Liver (tissue), 9 donors: ENCODE measurements around the gene SYNPO2. TPM values are rescaled to one million over a fixed set of nuclear protein-coding genes. Genes with fewer than 3 reads are reported as not detected.
"Not testable (repeated sequence)": the region's sequence is repeated elsewhere in the genome, so short reads cannot be mapped to it uniquely, and the experiment has no call there.

Experiments
- DNase-seq: peaks from one replicate; pipeline ENCODE4 v3.0.0-alpha.2; 2017; ENCODE audit warnings: low spot score
- H3K27ac ChIP-seq, 2 donors: one replicate each; pipeline ENCODE4 v1.7.0; 2013; ENCODE audit warnings: inconsistent platforms in 2 of 2, low read length in 2 of 2, control low read depth in 1 of 2, low read depth in 1 of 2, mild to moderate bottlenecking in 1 of 2
- H3K27me3 ChIP-seq, 4 donors: one replicate each; pipeline versions ENCODE4 v1.6.1 to v1.7.0; 2013; ENCODE audit warnings: low read length in 3 of 4, inconsistent platforms in 1 of 4, mild to moderate bottlenecking in 1 of 4, moderate library complexity in 1 of 4; ENCODE audit not compliant: control insufficient read depth in 4 of 4, insufficient read depth in 4 of 4
- H3K36me3 ChIP-seq, 4 donors: one replicate each; pipeline versions ENCODE4 v1.6.1 to v1.7.0; 2013; ENCODE audit warnings: low read length in 3 of 4, mild to moderate bottlenecking in 3 of 4, low read depth in 1 of 4, moderate library complexity in 1 of 4; ENCODE audit not compliant: control insufficient read depth in 4 of 4, insufficient read depth in 3 of 4
- H3K4me1 ChIP-seq, 4 donors: one replicate each; pipeline versions ENCODE4 v1.6.1 to v1.7.0; 2013; ENCODE audit warnings: low read length in 3 of 4, mild to moderate bottlenecking in 3 of 4, moderate library complexity in 1 of 4; ENCODE audit not compliant: control insufficient read depth in 4 of 4, insufficient read depth in 4 of 4
- H3K4me3 ChIP-seq, 3 donors: one replicate each; pipeline versions ENCODE4 v1.6.1 to v1.7.0; 2013; ENCODE audit warnings: low read length in 3 of 3, control low read depth in 1 of 3, low read depth in 1 of 3, mild to moderate bottlenecking in 1 of 3
- H3K9ac ChIP-seq, 2 donors: one replicate each; pipeline ENCODE4 v1.7.0; 2013; ENCODE audit warnings: low read length in 2 of 2, mild to moderate bottlenecking in 2 of 2, moderate library complexity in 2 of 2, control low read depth in 1 of 2, low read depth in 1 of 2
- H3K9me3 ChIP-seq, 4 donors: one replicate each; pipeline versions ENCODE4 v1.6.1 to v1.7.0; 2013; ENCODE audit warnings: low read length in 3 of 4; ENCODE audit not compliant: control insufficient read depth in 4 of 4
- CTCF ChIP-seq: fragments of 150-350 bp; IDR thresholded peaks from 2 replicates; pipeline ENCODE4 v1.5.1; 2017; ENCODE audit warnings: improper control_type of control experiment, low read depth, low read length; ENCODE audit not compliant: missing input control
- EGR1 ChIP-seq, 2 donors: IDR thresholded peaks; 2 replicates each; pipeline ENCODE4 v1.6.1; 2016 to 2018; ENCODE audit warnings: antibody characterized with exemption in 2 of 2, low read depth in 2 of 2
- FOXA2 ChIP-seq: IDR thresholded peaks from 2 replicates; pipeline ENCODE4 v1.6.1; 2016; ENCODE audit warnings: antibody characterized with exemption
- GABPA ChIP-seq, 2 donors: IDR thresholded peaks in 1 of 2; conservative IDR thresholded peaks in 1 of 2; 2 replicates each; pipeline ENCODE4 v1.6.1; 2016; ENCODE audit warnings: antibody characterized with exemption in 2 of 2, mild to moderate bottlenecking in 1 of 2, moderate library complexity in 1 of 2
- HNF4A ChIP-seq, 2 donors: conservative IDR thresholded peaks; 2 replicates each; pipeline ENCODE4 v1.6.1; 2016; ENCODE audit warnings: antibody characterized with exemption in 2 of 2, mild to moderate bottlenecking in 2 of 2
- HNF4G ChIP-seq: IDR thresholded peaks from 2 replicates; pipeline ENCODE4 v1.6.1; 2016; ENCODE audit warnings: antibody characterized with exemption
- JUND ChIP-seq, 2 donors: IDR thresholded peaks; 2 replicates each; pipeline ENCODE4 v1.6.1; 2016; ENCODE audit warnings: antibody characterized with exemption in 2 of 2
- REST ChIP-seq: IDR thresholded peaks from 2 replicates; pipeline ENCODE4 v1.6.1; 2016; ENCODE audit warnings: antibody characterized with exemption, mild to moderate bottlenecking
- RXRA ChIP-seq, 2 donors: IDR thresholded peaks; 2 replicates each; pipeline ENCODE4 v1.6.1; 2017 to 2018; ENCODE audit warnings: antibody characterized with exemption in 2 of 2, mild to moderate bottlenecking in 1 of 2
- SP1 ChIP-seq: IDR thresholded peaks from 2 replicates; pipeline ENCODE4 v1.6.1; 2018; ENCODE audit warnings: antibody characterized with exemption, mild to moderate bottlenecking
- TAF1 ChIP-seq: conservative IDR thresholded peaks from 2 replicates; pipeline ENCODE4 v1.6.1; 2016; ENCODE audit warnings: antibody characterized with exemption, mild to moderate bottlenecking
- YY1 ChIP-seq: IDR thresholded peaks from 2 replicates; pipeline ENCODE4 v1.6.1; 2016; ENCODE audit warnings: antibody characterized with exemption, mild to moderate bottlenecking
- ZBTB33 ChIP-seq: IDR thresholded peaks from 2 replicates; pipeline ENCODE4 v1.6.1; 2016; ENCODE audit warnings: antibody characterized with exemption
- WGBS: extraction: QIAGEN DNeasy Blood & Tissue Kit; methylation state at CpG from one replicate; pipeline ENCODE4 v1.1.7; 2013; 5-methylcytosine and 5-hydroxymethylcytosine counted together
- polyA plus RNA-seq, 2 donors: library from polyadenylated mRNA; stranded (reverse) in 1 of 2; unstranded in 1 of 2; fragments of 200-250 nt in 1 of 2; fragments of >200 nt in 1 of 2; fragmentation: Nextera tagmentation in 1 of 2; extraction: Ambion mirVana in 1 of 2; gene quantifications; one replicate each; pipeline versions ENCODE4 v1.2.1 to v1.2.3, GENCODE V29; 2013 to 2015
- total RNA-seq, 2 donors: library from RNA; depleted of rRNA; stranded (reverse); fragments of >200 nt; gene quantifications; one replicate each; pipeline ENCODE4 v1.2.3, GENCODE V29; 2014
- donor health status: healthy.
- donor health status: healthy.
- donor health status: healthy.
- donor health status: healthy.
- donor health status: healthy.

Gene SYNPO2
- total and polyA plus RNA-seq, 4 donors: 2.4 to 10.9 (median 3.4) TPM

GRCh38 chr4:119047059-119047458 is 158.4 kb downstream of the SYNPO2 start:
- H3K4me1 ChIP-seq, H3K36me3 ChIP-seq, H3K9ac ChIP-seq, H3K27ac ChIP-seq, H3K4me3 ChIP-seq, H3K27me3 ChIP-seq, DNase-seq, H3K9me3 ChIP-seq: not testable (repeated sequence)
- 85% methylated on average over 5 of the region's 5 CpGs for WGBS

GRCh38 chr4:119048446-119048845 is 159.8 kb downstream of the SYNPO2 start:
- no peak for DNase-seq
- H3K36me3 ChIP-seq: no peaks in the 10 kb centered on the region
- no peaks in the 10 kb centered on the region for H3K9me3 ChIP-seq
- TF ChIP-seq FOXA2 (no peak), GABPA (IDR thresholded peaks at IDR 0.05 in 1 of 2, conservative IDR thresholded peaks at IDR 0.05 in 1 of 2) (no peak), EGR1 (IDR thresholded peaks at IDR 0.05; ENCODE audit: low read depth in 2 of 2) (no peak)
- H3K27ac ChIP-seq: no peak overlapping the region
- no peaks in the 10 kb centered on the region for H3K27me3 ChIP-seq
- H3K4me3 ChIP-seq: no peak overlapping the region
- H3K9ac ChIP-seq: no peak overlapping the region
- no peaks in the 10 kb centered on the region for H3K4me1 ChIP-seq

GRCh38 chr4:119049342-119049741 is 160.7 kb downstream of the SYNPO2 start:
- TF ChIP-seq TAF1 (no peak), YY1 (no peak), REST (no peak), JUND (IDR thresholded peaks at IDR 0.05) (no peak), ZBTB33 (no peak), GABPA (IDR thresholded peaks at IDR 0.05 in 1 of 2, conservative IDR thresholded peaks at IDR 0.05 in 1 of 2) (no peak), HNF4A (conservative IDR thresholded peaks at IDR 0.05) (no peak), CTCF (no peak), SP1 (no peak), HNF4G (no peak), RXRA (IDR thresholded peaks at IDR 0.05) (no peak), EGR1 (IDR thresholded peaks at IDR 0.05; ENCODE audit: low read depth in 2 of 2) (no peak), FOXA2 (no peak)
- DNase-seq: no peak
- no peak overlapping the region for H3K27ac ChIP-seq
- no peak overlapping the region for H3K9ac ChIP-seq
- H3K36me3 ChIP-seq: no peaks in the 10 kb centered on the region
- H3K4me3 ChIP-seq: no peak overlapping the region
- H3K27me3 ChIP-seq: no peaks in the 10 kb centered on the region
- 73% methylated on average over 2 of the region's 2 CpGs for WGBS
- no peaks in the 10 kb centered on the region for H3K9me3 ChIP-seq
- H3K4me1 ChIP-seq: no peaks in the 10 kb centered on the region
